GM21528 (cell line): ENCODE measurements around the gene ZBTB16.

Experiments
- ATAC-seq: cut with Tn5 transposase; IDR thresholded peaks from one replicate; pipeline ENCODE4 v1.9.1; 2021; ENCODE audit warnings: mild to moderate bottlenecking, moderate library complexity; ENCODE audit not compliant: unreplicated experiment, low FRiP score

Gene ZBTB16

DNA sequence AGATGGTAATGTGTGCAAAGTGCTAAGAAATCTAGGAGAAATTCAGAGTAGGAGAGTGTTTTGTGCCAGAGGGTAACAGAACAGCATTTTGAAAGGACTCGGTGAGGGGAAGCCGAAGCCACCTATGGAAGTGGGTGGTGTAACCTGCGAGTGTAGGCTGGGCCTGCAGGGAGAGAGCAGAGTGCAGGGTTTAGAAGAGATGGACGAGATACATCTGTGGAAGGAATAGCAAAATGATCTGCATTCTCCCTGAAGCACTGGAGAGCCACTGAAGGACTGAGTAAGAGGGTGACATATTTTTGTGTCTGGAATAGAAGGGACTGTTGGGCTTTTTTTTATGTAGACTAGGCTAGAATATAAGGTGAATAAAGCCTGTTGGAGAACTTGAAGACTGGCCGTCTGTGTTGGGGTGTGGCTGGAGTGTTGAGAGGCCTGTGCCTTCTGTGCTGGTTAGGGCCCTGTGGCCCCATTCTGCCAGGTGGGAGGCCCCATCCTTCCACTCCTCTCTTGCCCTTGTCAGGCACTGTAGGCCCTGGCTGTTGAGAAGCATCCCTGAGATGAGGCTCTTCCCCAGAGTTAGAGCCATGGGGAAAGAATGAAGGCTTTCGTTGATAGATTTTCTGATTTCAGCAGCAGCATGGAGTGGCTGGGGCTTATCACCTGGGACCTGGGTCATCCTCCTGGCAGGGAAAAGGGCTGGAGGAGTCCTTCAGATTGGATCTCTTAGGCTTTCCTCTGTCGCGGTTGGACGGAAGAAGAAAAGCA, 102.2 kb downstream of the ZBTB16 start:
- ATAC-seq, result no peak

DNA sequence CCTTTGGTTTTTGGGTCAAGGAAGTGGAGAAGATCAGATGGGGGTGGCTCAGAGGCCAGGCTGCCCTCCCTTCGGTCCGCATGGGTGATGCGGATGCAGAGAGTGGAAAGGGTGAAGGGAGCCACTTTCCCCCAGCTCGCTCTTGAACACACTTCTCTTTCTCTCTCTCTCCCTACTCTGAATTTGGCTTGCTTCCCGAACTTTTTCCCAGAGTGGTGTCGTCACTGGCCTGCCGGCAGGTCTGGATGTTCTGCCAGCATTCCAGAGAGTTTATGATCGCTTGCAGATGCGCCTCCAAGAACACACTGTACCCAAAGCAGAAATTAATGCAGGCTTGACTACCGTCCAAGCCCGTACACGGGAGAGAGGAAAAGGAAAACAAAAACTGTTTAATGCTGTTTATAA, 103.2 kb downstream of the ZBTB16 start:
- ATAC-seq, result no peak

DNA sequence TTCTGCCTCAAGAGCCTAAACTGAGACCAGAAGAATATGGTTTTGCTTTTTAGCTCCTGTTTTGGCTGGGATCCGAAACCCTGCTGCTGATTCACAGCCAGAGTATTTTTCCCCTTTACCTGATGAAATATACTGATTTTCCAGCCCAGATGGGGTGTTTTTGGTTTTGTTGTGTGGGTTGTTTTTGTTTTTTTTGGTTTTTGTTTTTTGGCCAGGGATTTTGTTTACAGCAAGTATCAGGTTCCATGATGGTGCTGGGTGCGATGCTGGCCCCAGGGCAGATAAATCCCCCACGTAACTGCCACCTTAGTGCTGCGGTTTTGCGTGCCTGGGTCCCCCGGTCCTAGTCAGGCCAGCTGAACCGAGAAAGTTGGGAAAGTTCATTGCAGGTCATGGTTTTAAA, 103.7 kb downstream of the ZBTB16 start:
- ATAC-seq, result no peak

GRCh38 chr11:114163830-114164401, 104.4 kb downstream of the ZBTB16 start:
- no peak for ATAC-seq

DNA sequence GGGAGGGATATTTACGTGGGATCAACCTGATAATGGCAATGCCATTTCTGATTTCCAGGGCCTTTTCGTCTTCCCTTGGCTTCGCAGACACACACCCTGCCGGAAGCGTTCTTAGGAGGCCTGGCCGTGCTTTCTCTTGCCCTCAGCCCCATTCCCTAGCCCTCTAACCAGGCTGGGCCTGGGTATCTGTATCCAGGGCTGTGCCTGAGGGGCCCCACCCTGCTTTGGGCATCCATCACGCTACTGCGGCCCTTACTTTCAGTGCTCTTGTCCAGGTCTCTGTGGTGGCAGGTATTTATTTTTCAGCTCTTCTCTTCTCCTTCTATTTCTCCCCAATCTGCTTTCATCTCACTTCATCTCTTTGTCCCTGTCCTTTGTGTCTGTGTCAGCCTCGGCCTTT, 105.0 kb downstream of the ZBTB16 start:
- no peak for ATAC-seq

- no peak for ATAC-seq
These were observed 106.1 kb downstream of the ZBTB16 start for GRCh38 chr11:114165326-114166230.

GRCh38 chr11:114166362-114166761, 106.9 kb downstream of the ZBTB16 start:
- ATAC-seq, result no peak

DNA sequence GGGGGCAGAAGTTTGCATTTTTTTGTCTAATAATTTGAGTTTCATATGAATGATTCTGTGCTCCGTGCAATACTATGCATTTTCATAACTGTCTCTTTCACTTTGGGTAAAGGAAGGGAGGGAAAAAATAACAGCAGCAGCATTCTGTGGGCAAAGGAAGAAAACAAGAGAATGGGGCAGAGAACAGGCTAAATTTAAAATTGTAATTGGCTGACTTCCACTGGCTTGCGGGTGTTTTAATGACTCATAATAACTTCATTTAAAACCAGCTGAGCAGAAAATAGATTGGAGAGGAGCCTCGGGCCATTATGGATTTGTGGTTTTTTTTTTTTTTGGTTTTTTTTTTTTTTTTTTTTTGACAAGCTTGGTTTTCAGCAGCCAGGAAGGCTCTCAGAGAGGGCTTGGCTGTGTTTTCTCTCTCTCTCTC, 107.4 kb downstream of the ZBTB16 start:
- no peak for ATAC-seq

DNA sequence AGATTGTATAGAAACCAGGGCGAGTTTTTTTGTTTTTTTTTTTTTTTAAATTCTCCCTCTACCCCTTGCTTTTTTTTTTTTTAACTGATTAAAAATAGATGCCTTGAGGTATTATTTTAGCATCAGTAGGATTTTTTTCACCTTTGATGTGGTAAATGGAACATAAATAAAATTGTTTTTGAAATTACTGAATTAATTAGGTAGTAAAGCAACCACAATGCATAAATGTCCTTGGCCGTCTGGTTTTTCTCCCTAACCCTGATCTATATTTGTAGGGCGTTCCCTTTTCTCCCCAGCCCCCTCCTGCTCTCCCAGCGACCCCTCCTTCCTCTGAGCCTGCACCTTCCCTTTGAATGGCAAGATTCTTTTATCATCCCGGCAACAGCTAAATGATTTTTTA, 107.8 kb downstream of the ZBTB16 start:
- ATAC-seq, result no peak

- ATAC-seq, result no peak
These were observed 108.4 kb downstream of the ZBTB16 start for GRCh38 chr11:114167771-114168448.

DNA sequence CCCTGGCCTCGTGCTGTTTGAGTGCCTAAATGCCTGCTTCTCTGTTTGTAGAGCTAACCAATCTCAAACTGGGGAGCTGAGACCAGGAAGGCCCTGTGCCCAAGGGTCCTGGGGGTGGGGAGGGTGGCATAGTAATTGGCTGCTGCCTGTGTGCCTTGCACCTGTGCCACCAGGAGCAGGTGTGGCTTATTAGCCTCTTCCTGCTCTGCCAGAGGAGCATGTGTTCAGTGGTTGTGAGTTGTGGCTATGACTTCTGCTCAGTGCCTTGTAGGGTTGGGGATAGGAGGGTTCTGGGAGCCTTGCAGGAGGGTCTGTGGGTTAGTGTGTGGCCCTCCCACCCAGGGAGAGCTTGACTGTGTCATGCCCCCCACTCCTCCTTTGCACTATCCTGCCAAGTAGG, 109.2 kb downstream of the ZBTB16 start:
- ATAC-seq, result no peak

- no peak for ATAC-seq
These were observed 109.8 kb downstream of the ZBTB16 start for GRCh38 chr11:114169321-114169749.

DNA sequence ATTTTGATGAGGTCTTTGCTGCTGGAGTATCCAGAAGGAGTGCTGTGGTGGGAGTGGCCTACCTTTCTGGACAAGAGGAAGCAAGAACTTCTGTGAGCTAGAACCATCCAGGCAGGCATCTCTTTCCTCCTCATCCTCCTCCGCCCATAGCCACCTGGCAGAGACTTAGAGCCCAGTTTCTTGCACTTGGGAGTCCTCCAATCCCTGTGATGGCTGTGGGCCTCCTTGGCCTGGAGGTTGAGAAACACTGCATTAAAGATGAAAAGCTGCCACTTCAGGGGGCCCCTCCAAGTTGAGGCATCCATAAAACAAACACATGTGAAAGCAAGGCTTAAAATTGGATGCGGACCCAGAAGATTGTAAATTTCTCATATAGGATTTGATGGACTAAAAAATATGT, 110.3 kb downstream of the ZBTB16 start:
- no peak for ATAC-seq

DNA sequence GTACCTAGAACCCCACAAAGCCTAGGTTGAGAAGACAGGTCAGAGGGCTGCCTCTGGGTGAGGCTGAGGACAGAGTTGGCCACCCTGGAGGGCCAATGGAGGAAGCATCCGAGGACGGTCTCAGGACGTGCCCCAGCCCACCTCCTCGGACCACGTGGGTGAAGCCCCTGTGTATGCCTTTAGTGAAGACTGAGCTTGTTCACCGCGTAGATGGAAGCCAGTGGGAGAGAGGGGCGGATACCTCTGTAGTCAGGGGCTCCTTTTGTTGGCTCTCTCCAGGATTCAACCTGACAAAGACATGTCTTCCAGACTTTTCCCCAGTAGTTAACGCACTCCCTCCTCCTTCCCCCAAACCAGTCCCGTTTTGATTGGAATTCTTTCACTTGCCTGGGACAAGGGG, 110.7 kb downstream of the ZBTB16 start:
- no peak for ATAC-seq

- ATAC-seq, result no peak
These were observed 111.9 kb downstream of the ZBTB16 start for GRCh38 chr11:114171257-114172054.

GRCh38 chr11:114172055-114172861, 112.7 kb downstream of the ZBTB16 start:
- ATAC-seq, result no peak

GRCh38 chr11:114172871-114173444, 113.4 kb downstream of the ZBTB16 start:
- no peak for ATAC-seq

- no peak for ATAC-seq
These were observed 114.3 kb downstream of the ZBTB16 start for GRCh38 chr11:114173843-114174242.
